ENCODE data around the gene SFRP5.

The SFRP5 gene

DNA sequence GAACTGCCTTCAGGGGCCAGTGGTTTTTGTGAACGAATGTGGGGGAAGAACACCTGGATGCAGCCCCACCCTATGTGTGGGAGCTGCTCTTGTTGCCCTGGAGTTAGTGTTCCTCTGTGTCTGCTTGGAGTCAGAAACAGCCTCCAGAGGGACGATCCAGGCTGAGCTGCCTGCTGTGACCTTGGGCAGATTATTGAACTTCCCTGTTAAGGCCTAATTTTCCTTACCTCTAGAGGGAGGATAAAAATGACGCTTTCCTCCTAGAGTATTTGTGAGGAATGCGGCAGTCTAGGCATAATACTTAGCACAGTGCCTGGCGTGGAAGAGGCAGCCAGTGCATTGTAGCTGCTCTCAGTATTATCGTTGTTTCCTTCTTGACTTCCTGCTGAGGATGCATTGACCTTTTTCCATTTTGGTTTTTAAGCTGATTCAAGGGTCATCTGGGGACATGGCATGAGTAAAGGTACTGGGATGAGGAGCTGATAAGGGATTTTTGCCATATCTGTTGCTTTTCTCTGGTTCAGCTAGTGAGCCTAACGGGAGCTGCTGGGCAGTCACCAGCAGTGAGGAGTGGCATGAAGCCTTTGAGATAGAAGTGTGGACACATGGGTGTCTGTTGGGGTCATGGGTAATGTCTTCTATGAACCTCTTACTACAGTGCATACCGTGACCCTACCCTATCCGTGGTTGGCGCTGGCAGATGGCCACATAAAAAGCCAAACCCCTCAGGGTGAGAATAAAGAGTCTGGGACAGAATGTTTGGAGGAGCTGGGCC is 28.4 kb downstream of the SFRP5 start:
- in situ Hi-C loops (cut with MboI; ENCODE audit: low sequenced_read_pairs) = no loop called here

- in situ Hi-C loops (cut with MboI; ENCODE audit: low sequenced_read_pairs) = no loop called here
Observed at GRCh38 chr10:97740613-97741012, 31.2 kb downstream of the SFRP5 start.

- in situ Hi-C loops (cut with MboI; ENCODE audit: low sequenced_read_pairs) = no loop called here
Observed at GRCh38 chr10:97738616-97739015, 33.2 kb downstream of the SFRP5 start.

DNA sequence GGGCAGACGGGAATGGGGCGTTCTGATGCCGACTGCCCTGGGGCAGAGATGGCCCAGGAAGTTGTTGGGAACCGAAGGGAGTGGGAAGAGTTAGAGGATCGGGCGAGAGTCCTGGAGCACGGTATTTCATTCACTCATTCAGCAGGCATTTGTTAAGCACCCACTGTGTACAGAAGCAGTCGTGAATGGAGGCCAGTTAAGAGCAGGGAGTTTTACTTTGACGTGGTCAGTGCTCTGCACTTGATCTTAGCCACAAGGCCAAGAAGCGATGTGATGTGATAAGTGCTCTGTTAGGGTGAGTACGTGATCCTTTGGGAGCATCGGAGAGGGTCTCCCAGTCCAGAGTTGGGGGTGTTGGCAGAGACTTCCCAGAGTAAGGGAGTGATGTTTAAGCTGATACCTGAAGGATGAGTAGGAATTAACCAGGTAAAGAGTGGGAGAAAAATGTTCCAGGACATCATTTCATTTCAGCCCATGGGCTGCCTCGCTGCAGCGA is 34.0 kb downstream of the SFRP5 start:
- in situ Hi-C loops (cut with MboI; ENCODE audit: low sequenced_read_pairs) = no loop called here

GRCh38 chr10:97736902-97737769 is 34.7 kb downstream of the SFRP5 start, which contains the start of gene ZFYVE27:
TSS of gene ZFYVE27 (plus strand) at chr10:97737128. CDS start at chr10:97738478, 1,350 bp downstream.
- in situ Hi-C loops (cut with MboI; ENCODE audit: low sequenced_read_pairs) = no loop called here

GRCh38 chr10:97736403-97736901 is 35.3 kb downstream of the SFRP5 start:
- in situ Hi-C loops (cut with MboI; ENCODE audit: low sequenced_read_pairs) = no loop called here

- in situ Hi-C loops (cut with MboI; ENCODE audit: low sequenced_read_pairs) = loop anchor here (5.0 kb wide), 1 partner anchor 57 kb away; no protein-coding TSS in a partner anchor
Observed at GRCh38 chr10:97734021-97734420, 37.8 kb downstream of the SFRP5 start.

- in situ Hi-C loops (cut with MboI; ENCODE audit: low sequenced_read_pairs) = loop anchor here (5.0 kb wide), 1 partner anchor 56 kb away; no protein-coding TSS in a partner anchor
Observed at GRCh38 chr10:97733256-97733655, 38.5 kb downstream of the SFRP5 start.

GRCh38 chr10:97732052-97732359 is 39.8 kb downstream of the SFRP5 start:
- in situ Hi-C loops (cut with MboI; ENCODE audit: low sequenced_read_pairs) = loop anchor here (5.0 kb wide), 1 partner anchor 55 kb away; no protein-coding TSS in a partner anchor

- in situ Hi-C loops (cut with MboI; ENCODE audit: low sequenced_read_pairs) = loop anchor here (5.0 kb wide), 1 partner anchor 54 kb away; no protein-coding TSS in a partner anchor
Observed at GRCh38 chr10:97731346-97732051, 40.3 kb downstream of the SFRP5 start.

GRCh38 chr10:97729014-97729413 is 42.8 kb downstream of the SFRP5 start:
- in situ Hi-C loops (cut with MboI; ENCODE audit: low sequenced_read_pairs) = no loop called here

DNA sequence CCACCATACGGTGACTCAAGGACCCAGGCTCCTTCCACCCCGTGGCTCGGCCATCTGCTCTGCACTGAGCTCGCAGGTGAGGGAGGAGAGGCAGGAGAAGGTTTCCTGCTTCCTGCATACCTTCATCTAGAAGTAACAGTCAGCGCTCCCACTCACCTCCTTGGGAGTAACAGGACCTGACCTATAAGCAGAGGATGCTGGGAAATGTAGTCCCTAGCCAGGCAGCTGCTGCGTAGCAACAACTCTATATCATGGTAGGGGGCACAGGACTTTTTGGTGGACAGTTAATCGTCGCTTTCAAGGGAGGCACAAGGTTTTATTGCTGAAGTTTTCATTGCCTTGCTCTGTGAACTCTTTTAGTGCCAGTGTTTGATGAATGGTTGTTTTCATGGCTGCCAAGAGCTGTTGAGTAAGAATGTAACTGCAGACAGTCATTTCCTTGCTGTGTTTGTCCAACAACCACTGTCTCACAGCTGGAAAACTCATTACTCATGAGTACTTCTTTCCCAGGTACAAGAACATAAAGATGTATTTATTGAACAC is 45.1 kb downstream of the SFRP5 start:
- in situ Hi-C loops (cut with MboI; ENCODE audit: low sequenced_read_pairs) = no loop called here

- in situ Hi-C loops (cut with MboI; ENCODE audit: low sequenced_read_pairs) = no loop called here
Observed at GRCh38 chr10:97724341-97724941, 47.4 kb downstream of the SFRP5 start.

DNA sequence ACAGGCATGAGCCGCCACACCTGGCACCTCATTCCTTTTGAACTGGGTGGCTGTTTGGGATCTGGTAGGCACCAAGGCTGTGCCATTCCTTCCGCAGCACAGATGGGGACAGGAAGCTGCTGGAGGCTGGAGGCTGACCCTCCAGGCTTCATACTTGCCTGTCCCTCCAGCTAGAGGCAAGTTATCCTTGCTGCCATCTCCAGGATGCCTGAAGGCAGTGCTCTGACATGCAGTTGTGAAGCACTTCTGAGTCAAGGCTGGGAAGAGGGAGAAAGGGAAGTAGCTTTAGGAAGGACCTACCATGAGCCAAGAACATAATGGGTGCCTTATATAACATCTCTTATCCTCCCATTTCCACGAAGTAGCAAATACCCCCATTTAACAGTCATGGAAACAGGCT is 48.8 kb downstream of the SFRP5 start:
- in situ Hi-C loops (cut with MboI; ENCODE audit: low sequenced_read_pairs) = no loop called here

DNA sequence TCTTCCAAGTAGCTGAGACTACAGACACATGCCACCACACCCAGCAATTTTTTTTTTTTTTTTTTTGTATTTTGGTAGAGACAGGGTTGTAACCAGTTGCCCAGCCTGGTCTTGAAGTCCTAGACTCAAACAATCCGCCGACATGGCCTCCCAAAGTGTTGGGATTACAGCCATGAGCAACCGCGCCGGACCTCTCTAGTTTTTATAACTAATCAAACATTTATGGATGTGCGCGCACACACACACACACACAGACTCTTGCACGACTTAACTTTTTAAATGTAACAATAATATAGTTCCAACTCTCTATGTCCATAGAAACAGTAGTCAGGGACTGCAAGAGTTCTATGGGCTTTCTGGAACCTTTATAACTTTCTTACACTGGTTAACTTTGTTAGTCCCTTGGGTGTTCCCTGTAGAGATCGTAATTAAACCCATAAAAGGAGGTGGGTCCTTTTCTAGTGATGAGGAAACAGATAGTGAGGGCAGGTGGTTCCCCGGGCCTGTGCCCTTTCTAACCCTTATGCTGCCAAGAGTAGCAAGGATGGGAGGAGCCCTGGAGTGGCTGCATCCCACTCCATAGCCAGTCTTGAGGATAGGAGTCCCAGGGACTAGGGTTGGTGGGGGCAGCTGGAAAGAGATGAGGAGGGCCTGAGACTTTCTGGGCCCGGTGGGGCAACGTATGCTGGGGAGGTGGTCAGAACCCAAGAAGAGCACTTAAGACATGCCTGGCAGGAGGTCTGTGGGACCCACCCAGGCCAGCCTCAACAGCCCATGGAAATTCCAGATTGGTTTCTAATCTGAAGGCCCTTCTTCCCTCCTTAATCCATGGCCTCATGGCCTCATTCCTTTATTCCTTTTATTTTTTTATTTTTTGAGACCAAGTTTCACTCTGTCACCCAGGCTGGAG is 49.7 kb downstream of the SFRP5 start:
- in situ Hi-C loops (cut with MboI; ENCODE audit: low sequenced_read_pairs) = no loop called here

DNA sequence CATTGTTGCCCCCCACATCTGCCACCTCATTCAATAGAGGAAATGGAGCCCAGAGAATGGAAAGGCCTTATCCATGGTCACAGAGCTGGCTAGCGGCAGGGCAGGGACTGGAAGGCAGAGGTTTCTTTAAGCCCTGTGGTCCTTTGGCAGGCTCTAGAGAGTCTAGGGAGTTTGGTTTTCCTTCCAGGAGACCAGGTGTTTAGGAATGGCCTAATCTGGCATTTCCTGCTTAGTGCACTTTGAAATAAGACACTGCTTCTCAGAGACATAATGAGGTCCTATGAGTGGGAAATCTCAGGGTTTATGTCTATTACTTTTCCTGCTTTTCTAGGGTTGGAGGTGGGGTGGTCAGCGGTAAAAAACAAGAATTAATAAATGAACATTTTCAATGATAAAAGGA is 52.2 kb downstream of the SFRP5 start:
- in situ Hi-C loops (cut with MboI; ENCODE audit: low sequenced_read_pairs) = no loop called here

DNA sequence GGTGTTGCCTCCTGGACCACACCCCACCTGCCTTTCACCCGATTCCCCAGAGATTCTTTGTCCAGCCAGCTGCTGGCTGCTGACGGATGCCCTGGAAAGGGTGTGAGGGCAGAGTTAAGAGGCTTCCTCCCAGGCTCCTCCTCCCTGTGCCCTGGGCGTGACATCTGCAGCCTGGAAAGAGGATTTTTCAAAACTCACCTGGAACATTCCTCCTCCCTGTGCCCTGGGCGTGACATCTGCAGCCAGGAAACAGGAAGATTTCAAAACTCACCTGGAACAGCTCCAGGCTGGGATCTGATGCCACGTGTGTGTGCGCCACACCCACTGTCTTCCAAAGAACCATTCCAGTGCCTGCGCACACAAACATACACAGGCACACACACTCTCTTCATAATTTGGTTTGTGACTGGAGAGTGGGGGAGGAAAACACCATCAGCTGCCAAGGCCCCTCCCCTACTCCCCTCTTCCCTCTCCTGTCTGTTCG is 53.1 kb downstream of the SFRP5 start:
- in situ Hi-C loops (cut with MboI; ENCODE audit: low sequenced_read_pairs) = no loop called here

DNA sequence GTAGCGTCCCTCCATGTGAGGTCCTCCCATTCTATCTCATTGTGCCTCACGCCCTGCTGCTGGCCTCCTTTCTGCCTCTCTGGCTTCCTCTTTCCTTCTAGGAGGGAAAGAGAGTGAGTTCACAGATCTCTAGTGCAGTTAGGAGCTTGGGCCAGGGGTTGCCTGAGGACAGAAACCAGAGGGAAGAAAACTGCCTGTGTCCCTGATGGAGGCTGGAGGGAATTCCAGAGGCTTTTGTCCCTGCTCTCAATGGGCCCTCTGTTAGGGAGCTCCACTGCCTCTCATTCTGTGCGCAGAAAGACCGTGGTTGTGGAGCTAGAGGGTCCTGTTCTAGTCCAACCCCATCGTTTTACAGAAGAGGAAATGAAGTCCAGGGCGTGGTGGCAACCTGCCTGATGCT is 53.6 kb downstream of the SFRP5 start:
- in situ Hi-C loops (cut with MboI; ENCODE audit: low sequenced_read_pairs) = no loop called here

- in situ Hi-C loops (cut with MboI; ENCODE audit: low sequenced_read_pairs) = no loop called here
Observed at GRCh38 chr10:97717627-97718026, 54.2 kb downstream of the SFRP5 start.

Data from HL-60/S4 (cell line).